HL-60 (cell line): ENCODE data around the gene PIN1.

Experiments used
- DNase-seq, 2 experiments: peaks; one replicate each; pipeline ENCODE4 v3.0.0-alpha.2; 2010 to 2020; ENCODE audit warnings: low read depth in 1 of 2, low spot score in 1 of 2
- H3K27ac ChIP-seq: fragments of 250-450 bp; sonication (Bioruptor Pico); replicated peaks from 2 replicates; pipeline ENCODE4 v1.5.1; 2020; ENCODE audit warnings: mild to moderate bottlenecking, moderate library complexity
- H3K27me3 ChIP-seq: fragments of 250-450 bp; sonication (Bioruptor Pico); 2 replicates; pipeline ENCODE4 v1.5.1; 2021; ENCODE audit warnings: mild to moderate bottlenecking, moderate library complexity; ENCODE audit not compliant: insufficient read depth, poor library complexity, severe bottlenecking
- H3K4me3 ChIP-seq: replicated peaks from 2 replicates; pipeline ENCODE4 v1.5.1; 2011; ENCODE audit warnings: mild to moderate bottlenecking, control low read depth, low read length; ENCODE audit not compliant: insufficient read depth
- CTCF ChIP-seq: IDR thresholded peaks from one replicate; pipeline ENCODE4 v1.5.1; 2011; ENCODE audit warnings: low read length, control low read depth, inconsistent platforms; ENCODE audit not compliant: insufficient read depth
- GABPA ChIP-seq: IDR thresholded peaks from 2 replicates; pipeline ENCODE4 v1.6.1; 2012; ENCODE audit warnings: low read depth
- POLR2AphosphoS5 ChIP-seq: IDR thresholded peaks from 2 replicates; pipeline ENCODE4 v1.6.1; 2012; ENCODE audit warnings: low read depth
- REST ChIP-seq: IDR thresholded peaks from 2 replicates; pipeline ENCODE4 v1.6.1; 2012; ENCODE audit warnings: low read depth; ENCODE audit not compliant: insufficient replicate concordance
- SPI1 ChIP-seq: IDR thresholded peaks from 2 replicates; pipeline ENCODE4 v1.6.1; 2012; ENCODE audit warnings: low read depth, mild to moderate bottlenecking, borderline replicate concordance

Gene PIN1

GRCh38 chr19:9891609-9892373 is 56.7 kb downstream of the PIN1 start:
- Histone ChIP-seq H3K27ac (no peak overlapping the region), H3K4me3 (no peak overlapping the region), H3K27me3 (no peaks in the 10 kb centered on the region)
- no peak for DNase-seq
- TF ChIP-seq CTCF (no peak), GABPA (no peak), SPI1 (no peak), REST (no peak), POLR2AphosphoS5 (no peak)
